ENCODE data around the gene TUBGCP6. TPM values are rescaled to one million over a fixed set of nuclear protein-coding genes. Genes with fewer than 3 reads are reported as not detected.
A peak's percentile ranks its signal among the peaks of the same experiment; 100 is the strongest.

TUBGCP6 gene
- total RNA-seq, 1 experiment from 2014 or later = 31.3 TPM

- H3K27ac ChIP-seq (ENCODE audit: low read length) = no peak overlapping the region
- no peaks in the 10 kb centered on the region for H3K9me3 ChIP-seq (ENCODE audit: control insufficient read depth, insufficient read depth, low read depth, low read length)
- H3K36me3 ChIP-seq (ENCODE audit: control insufficient read depth, insufficient read depth, low read length) = no peaks in the 10 kb centered on the region
- POLR2A ChIA-PET = no interaction called here
- ATAC-seq (peak; percentile 36), DNase-seq (ENCODE audit: low read depth, low spot score) (no peak)
- no peaks in the 10 kb centered on the region for H3K27me3 ChIP-seq (ENCODE audit: control insufficient read depth, insufficient read depth, low read length)
- no TSS peak for BruUV-seq (replicated peaks)
- H3K4me3 ChIP-seq (ENCODE audit: low read depth in 2 of 2, low read length in 2 of 2) = no peak overlapping the region
- TF ChIP-seq REST (IDR thresholded peaks at IDR 0.05; ENCODE audit: insufficient read depth in 1 of 2, low read depth in 2 of 2, low read length in 1 of 2) (no peak), SIN3A (IDR thresholded peaks at IDR 0.05; ENCODE audit: borderline replicate concordance, insufficient read depth, low read depth, low read length) (no peak), TCF7L2 (IDR thresholded peaks at IDR 0.05; ENCODE audit: low read depth, low read length) (no peak), POLR2AphosphoS5 (IDR thresholded peaks at IDR 0.05; ENCODE audit: low read depth, low read length) (no peak), CTCF (IDR thresholded peaks at IDR 0.05) (no peak)
- in situ Hi-C loops (cut with HindIII; ENCODE audit: low pct_unique_long_range_greater_than_20kb, low sequenced_read_pairs) (no loop called here), intact Hi-C loops (cut with micrococcal nuclease; ENCODE audit: unreplicated experiment) (loop anchor here (1.0 kb wide), 1 partner anchor 60 kb away; no protein-coding TSS in a partner anchor)
- H3K4me1 ChIP-seq (ENCODE audit: control insufficient read depth, insufficient read depth, low read length) = no peaks in the 10 kb centered on the region
- CTCF ChIA-PET = interaction anchor here (0.6 to 0.7 kb wide), 2 partner anchors 275 to 280 kb away, joined by 5 to 7 read pairs; no protein-coding TSS in a partner anchor
Observed at GRCh38 chr22:50208939-50209892, 35.6 kb downstream of the TUBGCP6 start.

- no peak for ATAC-seq
- ChIA-PET CTCF (interaction anchor here (0.6 to 0.7 kb wide), 2 partner anchors 274 to 281 kb away, joined by 5 to 7 read pairs; no protein-coding TSS in a partner anchor), POLR2A (no interaction called here)
- in situ Hi-C loops (cut with HindIII; ENCODE audit: low pct_unique_long_range_greater_than_20kb, low sequenced_read_pairs) (no loop called here), intact Hi-C loops (cut with micrococcal nuclease; ENCODE audit: unreplicated experiment) (no loop called here)
- BruUV-seq (replicated peaks) = no TSS peak
- H3K4me3 ChIP-seq (ENCODE audit: low read depth in 2 of 2, low read length in 2 of 2) = no peak overlapping the region
- H3K27me3 ChIP-seq (ENCODE audit: control insufficient read depth, insufficient read depth, low read length) = no peaks in the 10 kb centered on the region
- H3K36me3 ChIP-seq (ENCODE audit: control insufficient read depth, insufficient read depth, low read length) = no peaks in the 10 kb centered on the region
- H3K9me3 ChIP-seq (ENCODE audit: control insufficient read depth, insufficient read depth, low read depth, low read length) = no peaks in the 10 kb centered on the region
- no peaks in the 10 kb centered on the region for H3K4me1 ChIP-seq (ENCODE audit: control insufficient read depth, insufficient read depth, low read length)
- no peak for DNase-seq (ENCODE audit: low read depth, low spot score)
- H3K27ac ChIP-seq (ENCODE audit: low read length) = no peak overlapping the region
- TF ChIP-seq TCF7L2 (IDR thresholded peaks at IDR 0.05; ENCODE audit: low read depth, low read length) (no peak), REST (IDR thresholded peaks at IDR 0.05; ENCODE audit: insufficient read depth in 1 of 2, low read depth in 2 of 2, low read length in 1 of 2) (no peak), SIN3A (IDR thresholded peaks at IDR 0.05; ENCODE audit: borderline replicate concordance, insufficient read depth, low read depth, low read length) (no peak), CTCF (IDR thresholded peaks at IDR 0.05) (no peak)
Observed at GRCh38 chr22:50208430-50208938, 36.3 kb downstream of the TUBGCP6 start.
